OCI-LY7 (cell line): ENCODE data around the gene TFAP2A. TPM values are rescaled to one million over a fixed set of nuclear protein-coding genes. Genes with fewer than 3 reads are reported as not detected.
A peak's percentile ranks its signal among the peaks of the same experiment; 100 is the strongest.

Experiments
- BruUV-seq: library from RNA; stranded (reverse); fragments of 400-500 nt; replicated peaks from 2 replicates; lab custom pipeline; 2021; lab: Mats Ljungman, UMichigan
- CTCF ChIA-PET: fragments of 300-600 bp; sonication (Branson Sonifier 250); formaldehyde crosslinking; loops from one replicate; lab custom pipeline; 2022; ENCODE audit warnings: antibody characterized with exemption; ENCODE audit not compliant: unreplicated experiment; lab: Charles Lee
- POLR2A ChIA-PET: fragments of 300-600 bp; sonication (Branson Sonifier 250); formaldehyde crosslinking; loops from one replicate; lab custom pipeline; 2022; ENCODE audit warnings: antibody characterized with exemption; lab: Charles Lee
- DNase-seq: peaks from one replicate; pipeline ENCODE4 v3.0.0-alpha.2; 2015; ENCODE audit warnings: low spot score
- H2AFZ ChIP-seq: fragments of 200-600 bp; sonication (generic), shearing (Covaris generic); 2 replicates; pipeline ENCODE4 v1.6.1; 2014; ENCODE audit warnings: mild to moderate bottlenecking, antibody characterized with exemption, low read length, moderate library complexity
- H3K27ac ChIP-seq: fragments of 200-600 bp; sonication (generic); 2 replicates; pipeline ENCODE4 v1.5.1; 2014; ENCODE audit warnings: mixed run types, low read depth, mild to moderate bottlenecking, moderate library complexity, low read length, inconsistent platforms; ENCODE audit not compliant: poor library complexity, severe bottlenecking
- H3K36me3 ChIP-seq: fragments of 200-600 bp; sonication (generic); 2 replicates; pipeline ENCODE4 v1.6.1; 2014; ENCODE audit warnings: mild to moderate bottlenecking, antibody characterized with exemption, low read length, moderate library complexity, mixed read lengths; ENCODE audit not compliant: insufficient read depth
- H3K4me1 ChIP-seq: fragments of 200-600 bp; sonication (generic); 2 replicates; pipeline ENCODE4 v1.5.1; 2014; ENCODE audit warnings: mild to moderate bottlenecking, low read length; ENCODE audit not compliant: insufficient read depth, poor library complexity, severe bottlenecking
- H3K4me2 ChIP-seq: fragments of 200-600 bp; sonication (generic); 2 replicates; pipeline ENCODE4 v1.6.1; 2014; ENCODE audit warnings: mild to moderate bottlenecking, low read length
- H3K4me3 ChIP-seq: fragments of 200-600 bp; sonication (generic); 2 replicates; pipeline ENCODE4 v1.5.1; 2014; ENCODE audit warnings: mild to moderate bottlenecking, low read depth, low read length; ENCODE audit not compliant: poor library complexity, severe bottlenecking
- H3K79me2 ChIP-seq: fragments of 200-600 bp; sonication (generic); 2 replicates; pipeline ENCODE4 v1.6.1; 2016; ENCODE audit warnings: low read depth, mild to moderate bottlenecking, low read length, moderate library complexity, mixed read lengths; ENCODE audit not compliant: insufficient read depth
- H3K9me2 ChIP-seq: fragments of 200-600 bp; sonication (generic); 2 replicates; pipeline ENCODE4 v1.6.1; 2016; ENCODE audit warnings: mild to moderate bottlenecking, low read length, mixed read lengths; ENCODE audit not compliant: insufficient read depth
- H3K9me3 ChIP-seq: fragments of 200-600 bp; sonication (generic); 2 replicates; pipeline ENCODE4 v1.6.1; 2014; ENCODE audit warnings: mild to moderate bottlenecking, mixed run types, low read length, mixed read lengths
- H4K20me1 ChIP-seq: fragments of 200-600 bp; sonication (generic); 2 replicates; pipeline ENCODE4 v1.6.1; 2014; ENCODE audit warnings: mild to moderate bottlenecking, antibody characterized with exemption, low read length, moderate library complexity, mixed read lengths; ENCODE audit not compliant: insufficient read depth
- CTCF ChIP-seq: fragments of 200-600 bp; sonication (generic); conservative IDR thresholded peaks from 2 replicates; pipeline ENCODE4 v1.5.1; 2014; ENCODE audit warnings: mild to moderate bottlenecking, antibody characterized with exemption, low read length, moderate library complexity, mixed read lengths
- EZH2phosphoT487 ChIP-seq: fragments of 200-600 bp; sonication (generic); IDR thresholded peaks from 2 replicates; pipeline ENCODE4 v1.6.1; 2018; ENCODE audit warnings: low read depth, borderline replicate concordance, mild to moderate bottlenecking, mixed run types, antibody characterized with exemption, low read length, moderate library complexity, mixed read lengths
- intact Hi-C: fragments of 100-400 bp; cut with micrococcal nuclease; formaldehyde crosslinking; loops from one replicate; pipeline ENCODE4 v1.10.0; 2022; ENCODE audit not compliant: unreplicated experiment
- total RNA-seq, 2 experiments: library from RNA; depleted of rRNA in 1 of 2; stranded (reverse); fragments of >200 nt in 1 of 2; shearing (Covaris generic) in 1 of 2; gene quantifications; 2 replicates each; pipeline ENCODE4 v1.2.3, GENCODE V29; 2014 to 2022

The TFAP2A gene
- total RNA-seq, 2 experiments from 2014 or later = 2.0 to 3.3 TPM

- intact Hi-C loops = no loop called here
- Histone ChIP-seq H4K20me1 (no peaks in the 10 kb centered on the region), H3K27ac (no peak overlapping the region), H3K4me3 (peak overlapping the region; percentile 77), H3K4me2 (peak overlapping the region; percentile 61), H3K4me1 (peaks cover 9% of the 10 kb centered on the region), H3K9me3 (no peaks in the 10 kb centered on the region), H2AFZ (peak overlapping the region; percentile 67), H3K9me2 (no peaks in the 10 kb centered on the region), H3K36me3 (no peaks in the 10 kb centered on the region), H3K79me2 (no peaks in the 10 kb centered on the region)
- ChIA-PET POLR2A (interaction anchor here (0.8 kb wide), 1 partner anchor 15 kb away, joined by 4 read pairs; no protein-coding TSS in a partner anchor), CTCF (no interaction called here)
- DNase-seq = peak; percentile 47
- TF ChIP-seq CTCF (no peak), EZH2phosphoT487 (peak; percentile 70; the same call in 1 of the 2 replicates)
- no TSS peak for BruUV-seq
Observed at GRCh38 chr6:10411971-10412460, 2.9 kb downstream of the TFAP2A start.

GRCh38 chr6:10411131-10411970, 3.5 kb downstream of the TFAP2A start:
- Histone ChIP-seq H3K27ac (no peak overlapping the region), H2AFZ (peak overlapping the region; percentile 67), H3K9me3 (no peaks in the 10 kb centered on the region), H3K79me2 (no peaks in the 10 kb centered on the region), H3K36me3 (no peaks in the 10 kb centered on the region), H4K20me1 (no peaks in the 10 kb centered on the region), H3K4me1 (peaks cover 9% of the 10 kb centered on the region), H3K4me2 (peak overlapping the region; percentile 61), H3K4me3 (peak overlapping the region; percentile 77), H3K9me2 (no peaks in the 10 kb centered on the region)
- DNase-seq = no peak
- no TSS peak for BruUV-seq
- no peak for TF ChIP-seq EZH2phosphoT487
- TF ChIP-seq CTCF = no peak
- ChIA-PET POLR2A (interaction anchor here (0.8 kb wide), 1 partner anchor 16 kb away, joined by 4 read pairs; no protein-coding TSS in a partner anchor), CTCF (no interaction called here)
- intact Hi-C loops = no loop called here
